Upper lobe of left lung (tissue), 6 donors: ENCODE results near the gene ZBTB46. TPM values are rescaled to one million over a fixed set of nuclear protein-coding genes. Genes with fewer than 3 reads are reported as not detected.

Experiments
- ATAC-seq, 2 donors: fragments of 200-7000 bp; cut with Tn5 transposase; one replicate each; pipeline ENCODE4 v1.9.1; 2022; ENCODE audit warnings: mild to moderate bottlenecking in 2 of 2, moderate library complexity in 2 of 2; ENCODE audit not compliant: low FRiP score in 2 of 2
- DNase-seq, 2 donors: peaks; one replicate each; pipeline ENCODE4 v3.0.0-alpha.2; 2019 to 2020
- H3K27ac ChIP-seq, 4 donors: fragments of 200-600 bp; sonication (generic); one replicate each; pipeline ENCODE4 v1.5.1; 2016 to 2019
- H3K27me3 ChIP-seq, 4 donors: fragments of 200-600 bp; sonication (generic); one replicate each; pipeline ENCODE4 v1.5.1; 2017 to 2019
- H3K36me3 ChIP-seq, 4 donors: fragments of 200-600 bp; sonication (generic); one replicate each; pipeline ENCODE4 v1.5.1; 2016 to 2019
- H3K4me1 ChIP-seq, 4 donors: fragments of 200-600 bp; sonication (generic); one replicate each; pipeline ENCODE4 v1.5.1; 2018 to 2019
- H3K4me3 ChIP-seq, 4 donors: fragments of 200-600 bp; sonication (generic); one replicate each; pipeline ENCODE4 v1.5.1; 2017 to 2019; ENCODE audit warnings: mild to moderate bottlenecking in 2 of 4, moderate library complexity in 1 of 4
- H3K9me3 ChIP-seq, 4 donors: fragments of 200-600 bp; sonication (generic); one replicate each; pipeline ENCODE4 v1.5.1; 2018 to 2019
- CTCF ChIP-seq, 6 experiments: fragments of 450-650 bp in 4 of 6; fragments of 200-600 bp in 2 of 6; sonication (generic) in 2 of 6; IDR thresholded peaks; one replicate each; pipeline ENCODE4 v1.5.1; 2016 to 2019; ENCODE audit warnings: antibody characterized with exemption in 6 of 6
- EP300 ChIP-seq, 4 donors: sonication (generic); formaldehyde crosslinking; IDR thresholded peaks; one replicate each; pipeline ENCODE4 v1.5.1; 2017; ENCODE audit warnings: antibody characterized with exemption in 4 of 4, control low read depth in 2 of 4
- POLR2A ChIP-seq, 4 donors: fragments of 450-650 bp; IDR thresholded peaks; one replicate each; pipeline ENCODE4 v1.5.1; 2016 to 2017; ENCODE audit warnings: antibody characterized with exemption in 4 of 4, mild to moderate bottlenecking in 2 of 4
- POLR2AphosphoS5 ChIP-seq, 2 donors: sonication (generic); formaldehyde crosslinking; IDR thresholded peaks; one replicate each; pipeline ENCODE4 v1.5.1; 2017; ENCODE audit warnings: antibody characterized with exemption in 2 of 2
- WGBS, 2 donors: methylation state at CpG; one replicate each; pipeline ENCODE4 v1.1.5; 2017 to 2018; 5-methylcytosine and 5-hydroxymethylcytosine counted together
- total RNA-seq, 6 donors: library from RNA; depleted of rRNA in 4 of 6; stranded (reverse); fragments of >200 nt in 4 of 6; gene quantifications; one replicate each; pipeline versions ENCODE4 v1.1.0 to v1.2.1, GENCODE V29; 2016 to 2021
- donor health status: DM: no; HTN: no; CAD: no; lungs with moderate emphysema.
- donor health status: DM: no; HTN: yes; CAD: no; lungs with severe emphysema.

Gene ZBTB46
- total RNA-seq, 6 donors from 2014 or later, result 7.6 to 25.3 (median 11.6) TPM

GRCh38 chr20:63819224-63819921 lies 11.7 kb downstream of the ZBTB46 start:
- Histone ChIP-seq H3K36me3 (no peaks in the 10 kb centered on the region), H3K4me1 (peaks cover 0 to 9% (median 8%) of the 10 kb centered on the region in 4 donors), H3K4me3 (peak overlapping the region in 1 of 4 donors; percentile 4), H3K27me3 (no peaks in the 10 kb centered on the region), H3K27ac (no peak overlapping the region), H3K9me3 (no peaks in the 10 kb centered on the region)
- peak in 4 of 6 experiments; percentile 5 to 31 (median 22) for TF ChIP-seq CTCF (IDR thresholded peaks at IDR 0.05)
- TF ChIP-seq POLR2A (IDR thresholded peaks at IDR 0.05), result no peak
- ATAC-seq (no peak), DNase-seq (no peak)
- 40 to 61% methylated on average over 21 to 24 of the region's 24 CpGs for WGBS, 2 donors

GRCh38 chr20:63815615-63816253 lies 15.3 kb downstream of the ZBTB46 start:
- ATAC-seq (peak in 1 of 2 donors; percentile 16), DNase-seq (no peak)
- WGBS, 2 donors, result 89 to 90% methylated on average over 12 to 14 of the region's 14 CpGs
- Histone ChIP-seq H3K36me3 (no peaks in the 10 kb centered on the region), H3K27ac (no peak overlapping the region), H3K4me1 (peaks cover 0 to 7% (median 0%) of the 10 kb centered on the region in 4 donors), H3K4me3 (no peak overlapping the region), H3K9me3 (no peaks in the 10 kb centered on the region), H3K27me3 (no peaks in the 10 kb centered on the region)
- no peak for TF ChIP-seq CTCF (IDR thresholded peaks at IDR 0.05)
- no peak for TF ChIP-seq EP300 (IDR thresholded peaks at IDR 0.05)
- TF ChIP-seq POLR2A (IDR thresholded peaks at IDR 0.05), result no peak
- TF ChIP-seq POLR2AphosphoS5 (IDR thresholded peaks at IDR 0.05), result no peak

GRCh38 chr20:63814891-63815614 lies 16.0 kb downstream of the ZBTB46 start:
- H3K36me3 ChIP-seq, result no peaks in the 10 kb centered on the region
- DNase-seq (no peak), ATAC-seq (peak in 1 of 2 donors; percentile 2)
- no peaks in the 10 kb centered on the region for H3K27me3 ChIP-seq
- peaks cover 0 to 4% (median 0%) of the 10 kb centered on the region in 4 donors for H3K4me1 ChIP-seq
- 69 to 86% methylated on average over 5 to 8 of the region's 8 CpGs for WGBS, 2 donors
- no peak overlapping the region for H3K4me3 ChIP-seq
- H3K27ac ChIP-seq, result no peak overlapping the region
- TF ChIP-seq CTCF (IDR thresholded peaks at IDR 0.05) (no peak), POLR2A (IDR thresholded peaks at IDR 0.05) (no peak), POLR2AphosphoS5 (IDR thresholded peaks at IDR 0.05) (no peak), EP300 (IDR thresholded peaks at IDR 0.05) (no peak)
- no peaks in the 10 kb centered on the region for H3K9me3 ChIP-seq

- Histone ChIP-seq H3K36me3 (no peaks in the 10 kb centered on the region), H3K27ac (no peak overlapping the region), H3K4me3 (no peak overlapping the region), H3K27me3 (no peaks in the 10 kb centered on the region), H3K9me3 (no peaks in the 10 kb centered on the region), H3K4me1 (no peaks in the 10 kb centered on the region)
- DNase-seq, result peak in 1 of 2 donors; percentile 70
- no peak for TF ChIP-seq POLR2AphosphoS5 (IDR thresholded peaks at IDR 0.05)
- no peak for ATAC-seq
- 80% methylated on average over 8 of the region's 8 CpGs; no CpG with 5 or more reads in 1 of the 2 donors for WGBS, 2 donors
Measured at GRCh38 chr20:63811491-63811875, 19.6 kb downstream of the ZBTB46 start.

- TF ChIP-seq EP300 (IDR thresholded peaks at IDR 0.05) (no peak), POLR2A (IDR thresholded peaks at IDR 0.05) (no peak), POLR2AphosphoS5 (IDR thresholded peaks at IDR 0.05) (no peak), CTCF (IDR thresholded peaks at IDR 0.05) (no peak)
- Histone ChIP-seq H3K27ac (no peak overlapping the region), H3K36me3 (no peaks in the 10 kb centered on the region), H3K9me3 (no peaks in the 10 kb centered on the region), H3K4me1 (no peaks in the 10 kb centered on the region), H3K4me3 (no peak overlapping the region), H3K27me3 (no peaks in the 10 kb centered on the region)
- no peak for ATAC-seq
- WGBS, 2 donors, result 81 to 82% methylated on average over 18 to 20 of the region's 25 CpGs
- DNase-seq, result no peak
Measured at GRCh38 chr20:63810730-63811490, 20.2 kb downstream of the ZBTB46 start.
